Measurements from ENCODE around the gene NUP98. TPM values are rescaled to one million over a fixed set of nuclear protein-coding genes. Genes with fewer than 3 reads are reported as not detected.

Gene NUP98
- polyA plus RNA-seq, 1 of the 3 experiments (the other 2 are of a cell fraction) = 56.4 TPM

- no peak overlapping the region for H3K9ac ChIP-seq
- ChIA-PET POLR2A (no interaction called here), CTCF (no interaction called here)
- H3K9me3 ChIP-seq = no peaks in the 10 kb centered on the region
- H3K27ac ChIP-seq (ENCODE audit: low read depth in 2 of 2, low read length in 1 of 2) = peak overlapping the region in 1 of 2 experiments; percentile 11; a peak in 1 of 4 replicates
- H3K79me2 ChIP-seq (ENCODE audit: insufficient read depth) = peaks cover 32% of the 10 kb centered on the region
- no peaks in the 10 kb centered on the region for H3K4me1 ChIP-seq (ENCODE audit: control insufficient read depth in 1 of 2, insufficient read depth in 2 of 2, low read depth in 1 of 2, low read length in 1 of 2)
- no peaks in the 10 kb centered on the region for H4K20me1 ChIP-seq (ENCODE audit: insufficient read depth)
- WGBS (ENCODE audit: low lambda C conversion rate) = 87% methylated on average over 11 of the region's 11 CpGs
- DNase-seq = no peak
- H3K36me3 ChIP-seq (replicated peaks in 1 of 2; ENCODE audit: control insufficient read depth in 1 of 2, insufficient read depth in 2 of 2, low read length in 1 of 2) = peaks cover 26 to 86% of the 10 kb centered on the region in 2 experiments
- H3K4me3 ChIP-seq (ENCODE audit: low read depth in 2 of 2, low read length in 1 of 2) = no peak overlapping the region
- no peak overlapping the region for H3K4me2 ChIP-seq
- no peaks in the 10 kb centered on the region for H3K9me2 ChIP-seq
- no peak overlapping the region for H2AFZ ChIP-seq (ENCODE audit: low read depth)
- peaks cover 13% of the 10 kb centered on the region for H3F3A ChIP-seq (replicated peaks; ENCODE audit: insufficient read depth)
- no peaks in the 10 kb centered on the region for H3K27me3 ChIP-seq (ENCODE audit: insufficient read depth)
- TF ChIP-seq RCOR1 (IDR thresholded peaks at IDR 0.05; ENCODE audit: low read length) (no peak), MAX (IDR thresholded peaks at IDR 0.05; ENCODE audit: low read depth) (no peak), MEF2A (IDR thresholded peaks at IDR 0.05; ENCODE audit: borderline replicate concordance, low read depth) (no peak), GABPA (IDR thresholded peaks at IDR 0.05; ENCODE audit: low read depth) (no peak), TCF12 (IDR thresholded peaks at IDR 0.05) (no peak), GATA2 (CRISPR knock-in tag; IDR thresholded peaks at IDR 0.05) (no peak), RAD21 (IDR thresholded peaks at IDR 0.05; ENCODE audit: low read length) (no peak), SMC3 (IDR thresholded peaks at IDR 0.05; ENCODE audit: low read depth, low read length) (no peak), FOXJ3 (CRISPR knock-in tag; IDR thresholded peaks at IDR 0.05) (no peak), JUND (IDR thresholded peaks at IDR 0.05) (no peak), YY1 (IDR thresholded peaks at IDR 0.05; ENCODE audit: low read depth) (no peak), IRF3 (IDR thresholded peaks at IDR 0.05; ENCODE audit: low read depth, low read length) (no peak), CTCF (IDR thresholded peaks at IDR 0.05) (no peak), PBX3 (IDR thresholded peaks at IDR 0.05) (no peak)
These were observed 59.9 kb downstream of the NUP98 start for GRCh38 chr11:3737386-3737933.

GRCh38 chr11:3736816-3737215, 60.5 kb downstream of the NUP98 start:
- Histone ChIP-seq H3K27ac (ENCODE audit: low read depth in 2 of 2, low read length in 1 of 2) (peak overlapping the region in 1 of 2 experiments; percentile 11; a peak in 1 of 4 replicates), H3K4me3 (ENCODE audit: low read depth in 2 of 2, low read length in 1 of 2) (no peak overlapping the region), H2AFZ (ENCODE audit: low read depth) (no peak overlapping the region), H3K4me1 (ENCODE audit: control insufficient read depth in 1 of 2, insufficient read depth in 2 of 2, low read depth in 1 of 2, low read length in 1 of 2) (no peaks in the 10 kb centered on the region), H3K27me3 (ENCODE audit: insufficient read depth) (no peaks in the 10 kb centered on the region), H4K20me1 (ENCODE audit: insufficient read depth) (no peaks in the 10 kb centered on the region), H3K9ac (no peak overlapping the region), H3K9me2 (no peaks in the 10 kb centered on the region), H3K79me2 (ENCODE audit: insufficient read depth) (peaks cover 26% of the 10 kb centered on the region), H3K4me2 (no peak overlapping the region), H3K36me3 (replicated peaks in 1 of 2; ENCODE audit: control insufficient read depth in 1 of 2, insufficient read depth in 2 of 2, low read length in 1 of 2) (peaks cover 29 to 86% of the 10 kb centered on the region in 2 experiments), H3F3A (replicated peaks; ENCODE audit: insufficient read depth) (peaks cover 7% of the 10 kb centered on the region), H3K9me3 (no peaks in the 10 kb centered on the region)
- CTCF ChIA-PET = no interaction called here
- no peak for TF ChIP-seq FOSL2 (IDR thresholded peaks at IDR 0.05; ENCODE audit: borderline replicate concordance, low read depth)
- no peak for TF ChIP-seq ELF1 (IDR thresholded peaks at IDR 0.05)
- TF ChIP-seq GATA2 (CRISPR knock-in tag; IDR thresholded peaks at IDR 0.05) = no peak
- TF ChIP-seq TAF1 (IDR thresholded peaks at IDR 0.05; ENCODE audit: borderline replicate concordance, low read depth, low read length) = no peak
- TF ChIP-seq MXI1 (IDR thresholded peaks at IDR 0.05; ENCODE audit: low read depth, low read length) = no peak
- 0 out of 2 replicates have a peak, but pooled peaks have one; percentile 7 for TF ChIP-seq TCF12 (IDR thresholded peaks at IDR 0.05)
- TF ChIP-seq SMC3 (IDR thresholded peaks at IDR 0.05; ENCODE audit: low read depth, low read length) = no peak
- TF ChIP-seq USF1 (IDR thresholded peaks at IDR 0.05; ENCODE audit: borderline replicate concordance, low read depth) = no peak
- TF ChIP-seq RCOR1 (IDR thresholded peaks at IDR 0.05; ENCODE audit: low read length) = no peak
- no peak for DNase-seq
- POLR2A ChIA-PET = no interaction called here

All from SK-N-SH (cell line).